Measurements from ENCODE around the gene ESYT3. TPM values are rescaled to one million over a fixed set of nuclear protein-coding genes. Genes with fewer than 3 reads are reported as not detected.
"Not testable (repeated sequence)": the region's sequence is repeated elsewhere in the genome, so short reads cannot be mapped to it uniquely, and the experiment has no call there.

ESYT3 gene
- polyA plus RNA-seq, 3 donors = not detected

DNA sequence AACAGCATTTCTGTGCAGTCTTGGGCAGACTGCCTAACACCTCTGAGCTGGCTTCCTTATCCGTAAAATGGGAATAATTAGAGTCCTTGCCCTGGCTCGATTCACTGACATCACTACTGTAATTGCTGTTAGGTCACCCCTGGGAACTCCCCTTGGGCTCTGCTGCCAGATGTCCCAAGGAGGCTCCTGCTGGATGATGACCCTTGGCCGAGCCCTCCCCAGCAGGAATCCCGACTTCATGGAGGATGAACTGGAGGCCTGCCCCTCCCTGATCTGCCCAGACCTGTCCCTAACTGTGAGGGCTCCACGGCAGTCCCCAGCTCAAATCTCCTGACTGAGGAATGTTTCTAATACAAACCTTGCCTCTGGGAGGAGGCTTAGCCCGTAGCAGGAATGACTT lies 18.0 kb downstream of the ESYT3 start:
- no peak overlapping the region for H3K27ac Mint-ChIP-seq
- TF ChIP-seq, protein P1, sequence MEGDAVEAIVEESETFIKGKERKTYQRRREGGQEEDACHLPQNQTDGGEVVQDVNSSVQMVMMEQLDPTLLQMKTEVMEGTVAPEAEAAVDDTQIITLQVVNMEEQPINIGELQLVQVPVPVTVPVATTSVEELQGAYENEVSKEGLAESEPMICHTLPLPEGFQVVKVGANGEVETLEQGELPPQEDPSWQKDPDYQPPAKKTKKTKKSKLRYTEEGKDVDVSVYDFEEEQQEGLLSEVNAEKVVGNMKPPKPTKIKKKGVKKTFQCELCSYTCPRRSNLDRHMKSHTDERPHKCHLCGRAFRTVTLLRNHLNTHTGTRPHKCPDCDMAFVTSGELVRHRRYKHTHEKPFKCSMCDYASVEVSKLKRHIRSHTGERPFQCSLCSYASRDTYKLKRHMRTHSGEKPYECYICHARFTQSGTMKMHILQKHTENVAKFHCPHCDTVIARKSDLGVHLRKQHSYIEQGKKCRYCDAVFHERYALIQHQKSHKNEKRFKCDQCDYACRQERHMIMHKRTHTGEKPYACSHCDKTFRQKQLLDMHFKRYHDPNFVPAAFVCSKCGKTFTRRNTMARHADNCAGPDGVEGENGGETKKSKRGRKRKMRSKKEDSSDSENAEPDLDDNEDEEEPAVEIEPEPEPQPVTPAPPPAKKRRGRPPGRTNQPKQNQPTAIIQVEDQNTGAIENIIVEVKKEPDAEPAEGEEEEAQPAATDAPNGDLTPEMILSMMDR (IDR thresholded peaks at IDR 0.05) = no peak
- H3K27me3 Mint-ChIP-seq (ENCODE audit: low read depth in 3 of 3) = peaks cover 4 to 10% (median 4%) of the 10 kb centered on the region in 3 donors
- H3K36me3 Mint-ChIP-seq = no peaks in the 10 kb centered on the region
- Histone ChIP-seq H3K4me1 (ENCODE audit: control insufficient read depth in 1 of 2, insufficient read depth in 2 of 2, low read length in 2 of 2) (no peaks in the 10 kb centered on the region), H3K9ac (ENCODE audit: insufficient read depth, low read length, poor library complexity, severe bottlenecking) (no peak overlapping the region), H3K9me3 (replicated peaks in 1 of 2; ENCODE audit: control insufficient read depth in 1 of 2, insufficient read depth in 1 of 2, low read length in 2 of 2) (no peaks in the 10 kb centered on the region), H3K27me3 (ENCODE audit: control insufficient read depth in 2 of 2, insufficient read depth in 2 of 2, low read length in 2 of 2) (no peaks in the 10 kb centered on the region), H3K27ac (ENCODE audit: low read depth in 1 of 2, low read length in 2 of 2) (no peak overlapping the region), H3K4me2 (replicated peaks; ENCODE audit: extremely low read depth, low read length, poor library complexity, severe bottlenecking) (no peak overlapping the region), H3K36me3 (replicated peaks in 1 of 2; ENCODE audit: control insufficient read depth in 1 of 2, insufficient read depth in 2 of 2, low read length in 2 of 2) (no peaks in the 10 kb centered on the region), H3K79me2 (ENCODE audit: insufficient read depth, low read length) (no peaks in the 10 kb centered on the region), H3K4me3 (replicated peaks in 1 of 3; ENCODE audit: low read depth in 2 of 3, low read length in 3 of 3) (no peak overlapping the region), H2AFZ (ENCODE audit: insufficient read depth, low read depth, low read length, poor library complexity, severe bottlenecking) (no peak overlapping the region), H4K20me1 (ENCODE audit: insufficient read depth, low read length) (no peaks in the 10 kb centered on the region)
- 96% methylated on average over 4 of the region's 6 CpGs for WGBS (ENCODE audit: insufficient coverage)
- no peak for DNase-seq
- no peak overlapping the region for H3K4me3 Mint-ChIP-seq
- peaks cover 3% of the 10 kb centered on the region for H3K4me1 Mint-ChIP-seq
- peaks cover 0 to 1% (median 0%) of the 10 kb centered on the region in 7 donors for H3K9me3 Mint-ChIP-seq
- intact Hi-C loops (cut with micrococcal nuclease) = no loop called here

DNA sequence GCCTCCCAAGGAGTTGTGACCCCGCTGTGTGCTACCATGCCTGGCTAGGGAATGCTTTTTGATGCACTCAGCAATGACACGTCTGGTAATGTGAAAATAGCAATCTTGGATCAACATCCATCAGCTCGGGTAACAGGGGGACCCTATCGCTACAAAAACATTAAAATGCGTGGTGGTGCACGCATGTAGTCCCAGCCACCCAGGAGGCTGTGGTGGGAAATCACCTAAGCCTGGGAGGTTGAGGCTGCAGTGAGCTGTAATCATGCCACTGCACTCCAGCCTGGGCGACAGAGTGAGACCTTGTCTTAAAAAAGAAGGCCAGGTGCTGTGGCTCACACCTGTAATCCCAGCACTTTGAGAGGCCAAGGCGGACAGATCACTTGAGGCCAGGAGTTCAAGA lies 19.5 kb downstream of the ESYT3 start:
- H3K9me3 Mint-ChIP-seq; H3K79me2 ChIP-seq (ENCODE audit: insufficient read depth, low read length); H3K27ac ChIP-seq (ENCODE audit: low read depth in 1 of 2, low read length in 2 of 2); DNase-seq; H2AFZ ChIP-seq (ENCODE audit: insufficient read depth, low read depth, low read length, poor library complexity, severe bottlenecking); H3K9ac ChIP-seq (ENCODE audit: insufficient read depth, low read length, poor library complexity, severe bottlenecking); H3K4me3 Mint-ChIP-seq; H3K9me3 ChIP-seq (replicated peaks in 1 of 2; ENCODE audit: control insufficient read depth in 1 of 2, insufficient read depth in 1 of 2, low read length in 2 of 2); H3K27ac Mint-ChIP-seq; H3K4me1 Mint-ChIP-seq; H3K27me3 Mint-ChIP-seq (ENCODE audit: low read depth in 3 of 3); H4K20me1 ChIP-seq (ENCODE audit: insufficient read depth, low read length); H3K4me3 ChIP-seq (replicated peaks in 1 of 3; ENCODE audit: low read depth in 2 of 3, low read length in 3 of 3); H3K27me3 ChIP-seq (ENCODE audit: control insufficient read depth in 2 of 2, insufficient read depth in 2 of 2, low read length in 2 of 2); H3K4me2 ChIP-seq (replicated peaks; ENCODE audit: extremely low read depth, low read length, poor library complexity, severe bottlenecking); intact Hi-C loops (cut with micrococcal nuclease); H3K4me1 ChIP-seq (ENCODE audit: control insufficient read depth in 1 of 2, insufficient read depth in 2 of 2, low read length in 2 of 2); H3K36me3 Mint-ChIP-seq; H3K36me3 ChIP-seq (replicated peaks in 1 of 2; ENCODE audit: control insufficient read depth in 1 of 2, insufficient read depth in 2 of 2, low read length in 2 of 2): not testable (repeated sequence)
- 87% methylated on average over 7 of the region's 8 CpGs for WGBS (ENCODE audit: insufficient coverage)

All from CD14-positive monocyte (primary cell).